GM10266 (cell line): ENCODE measurements around the gene HELZ.

Experiments
- DNase-seq: peaks from one replicate; pipeline ENCODE4 v3.0.0; 2012; ENCODE audit errors: extremely low spot score
- CTCF ChIP-seq: IDR thresholded peaks from 2 replicates; pipeline ENCODE4 v1.5.1; 2012; ENCODE audit warnings: mild to moderate bottlenecking, low read depth; ENCODE audit not compliant: control insufficient read depth, insufficient read depth; ENCODE audit errors: missing control alignments

The HELZ gene

GRCh38 chr17:67026341-67026740, 218.7 kb downstream of the HELZ start:
- DNase-seq, result no peak
- TF ChIP-seq CTCF, result no peak

- DNase-seq, result no peak
- no peak for TF ChIP-seq CTCF
Observed at GRCh38 chr17:67025216-67025792, 219.7 kb downstream of the HELZ start.

- DNase-seq, result no peak
- no peak for TF ChIP-seq CTCF
Observed at GRCh38 chr17:67024736-67025135, 220.3 kb downstream of the HELZ start.

GRCh38 chr17:67022451-67022810, 222.6 kb downstream of the HELZ start:
- TF ChIP-seq CTCF, result no peak
- DNase-seq, result no peak

- TF ChIP-seq CTCF, result no peak
- DNase-seq, result no peak
Observed at GRCh38 chr17:67021743-67022450, 223.1 kb downstream of the HELZ start.

- no peak for DNase-seq
- no peak for TF ChIP-seq CTCF
Observed at GRCh38 chr17:67021196-67021595, 223.8 kb downstream of the HELZ start.
